NCI-H128 (cell line): Measurements from ENCODE around the gene COL4A6.

ENCODE experiments used
- DNase-seq: peaks from one replicate; lab custom pipeline; 2025; ENCODE audit not compliant: unreplicated experiment; lab: John Stamatoyannopoulos, UW

Gene COL4A6

DNA sequence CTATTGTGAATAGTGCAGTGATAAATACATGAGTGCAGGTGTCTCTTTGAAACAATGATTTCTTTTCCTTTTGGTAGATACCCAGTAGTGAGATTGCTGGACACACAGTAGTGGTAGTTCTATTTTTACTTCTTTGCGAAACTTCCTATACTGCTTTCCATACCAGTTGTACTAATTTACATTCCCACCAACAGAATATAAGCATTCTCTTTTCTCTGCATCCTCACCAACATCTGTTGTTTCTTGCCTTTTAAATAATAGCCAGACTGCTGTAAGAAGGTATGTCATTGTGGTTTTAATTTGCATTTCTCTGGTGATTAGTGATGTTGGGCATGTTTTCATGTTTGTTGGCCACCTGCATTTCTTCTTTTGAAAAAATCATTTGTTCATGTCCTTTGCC, 105.9 kb downstream of the COL4A6 start:
- DNase-seq, result no peak

DNA sequence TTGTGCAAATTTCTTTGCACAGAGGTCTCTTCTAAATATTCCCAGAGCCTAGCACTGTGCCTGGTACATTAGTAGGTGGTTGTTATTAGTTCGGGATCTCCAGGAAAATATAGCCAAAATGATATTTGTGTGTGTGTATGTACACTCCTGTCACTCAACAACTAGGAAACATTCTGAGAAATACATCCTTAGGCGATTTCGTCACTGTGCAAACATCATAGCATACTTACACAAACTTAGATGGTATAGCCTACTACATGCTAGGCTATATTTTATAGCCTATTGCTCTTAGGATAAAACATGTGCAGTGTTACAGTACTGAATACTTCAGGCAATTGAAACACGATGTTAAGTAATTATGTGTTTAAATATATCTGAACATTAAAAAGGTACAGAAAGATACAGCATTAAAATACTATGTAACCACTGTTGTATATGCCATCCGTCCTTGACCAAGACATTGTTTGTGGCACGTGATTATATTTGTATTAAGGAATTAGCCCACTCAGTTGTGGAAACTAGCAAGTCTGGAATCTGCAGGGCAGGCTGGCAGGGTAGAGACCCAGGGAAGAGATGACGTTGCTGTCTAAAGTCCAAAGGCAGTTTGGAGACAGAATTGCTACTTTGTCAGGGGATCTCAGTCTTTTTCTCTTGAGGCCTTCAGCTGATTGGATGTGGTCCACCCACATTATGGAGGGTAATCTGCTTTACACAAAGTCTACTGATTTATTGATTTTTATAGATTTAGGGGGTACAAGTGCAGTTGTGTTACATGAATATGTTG, 106.9 kb downstream of the COL4A6 start:
- DNase-seq, result no peak

DNA sequence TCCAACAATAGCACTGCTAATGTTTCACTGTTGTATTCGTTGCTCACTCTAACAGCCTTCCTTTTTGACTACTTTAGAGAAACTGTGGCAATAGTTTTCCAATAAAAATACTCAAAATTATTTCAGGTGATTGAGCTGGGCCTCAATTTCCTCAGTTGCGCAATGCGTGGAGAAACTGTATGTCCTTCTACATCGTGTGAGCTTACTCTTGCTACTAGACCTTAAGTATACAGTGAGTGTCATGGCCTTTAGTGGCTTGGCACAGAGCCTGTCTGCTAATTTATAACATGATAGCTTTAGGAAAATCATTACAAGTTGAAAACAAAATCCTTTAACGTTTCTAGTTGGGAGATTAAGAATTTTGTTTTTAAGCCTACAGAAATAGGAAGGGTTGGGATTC, 114.5 kb downstream of the COL4A6 start:
- no peak for DNase-seq

DNA sequence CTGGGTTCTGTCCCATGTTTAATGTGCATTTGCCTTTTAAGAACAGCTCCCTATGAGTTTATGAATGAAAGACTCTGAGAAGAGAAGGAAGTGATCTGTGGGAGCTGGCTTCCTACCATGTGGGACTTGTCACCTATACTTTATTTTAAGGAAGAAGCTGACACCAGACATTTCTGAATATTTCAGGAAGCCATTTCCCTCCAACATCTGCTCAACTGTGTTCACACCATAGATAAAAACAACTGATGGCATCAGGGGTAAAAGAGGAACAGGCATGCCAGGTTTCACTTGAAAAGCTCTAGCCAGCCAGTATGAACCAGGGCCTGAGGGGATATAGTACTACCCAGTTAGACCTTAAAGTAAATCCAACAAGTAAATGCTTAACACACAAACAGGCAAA, 116.0 kb downstream of the COL4A6 start:
- no peak for DNase-seq

DNA sequence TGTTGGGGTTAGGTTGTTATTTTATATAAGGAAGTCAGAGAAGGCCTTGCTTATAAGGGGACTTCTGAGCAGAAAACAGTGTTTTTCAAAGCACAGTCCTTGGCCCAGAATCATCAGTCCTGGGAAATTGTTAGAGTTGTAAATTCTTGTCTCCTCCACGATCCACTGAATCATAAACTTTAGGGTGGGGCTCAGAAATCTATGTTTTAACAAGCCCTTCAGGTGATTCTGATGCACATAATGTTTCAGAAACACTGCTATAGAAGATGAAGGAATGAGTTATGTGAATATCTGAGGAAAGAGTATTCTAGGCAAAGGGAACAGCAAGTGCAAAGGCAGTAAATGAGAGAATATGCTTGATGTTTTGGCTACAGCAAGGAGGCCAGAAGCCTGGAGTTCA, 121.8 kb downstream of the COL4A6 start:
- DNase-seq, result no peak

DNA sequence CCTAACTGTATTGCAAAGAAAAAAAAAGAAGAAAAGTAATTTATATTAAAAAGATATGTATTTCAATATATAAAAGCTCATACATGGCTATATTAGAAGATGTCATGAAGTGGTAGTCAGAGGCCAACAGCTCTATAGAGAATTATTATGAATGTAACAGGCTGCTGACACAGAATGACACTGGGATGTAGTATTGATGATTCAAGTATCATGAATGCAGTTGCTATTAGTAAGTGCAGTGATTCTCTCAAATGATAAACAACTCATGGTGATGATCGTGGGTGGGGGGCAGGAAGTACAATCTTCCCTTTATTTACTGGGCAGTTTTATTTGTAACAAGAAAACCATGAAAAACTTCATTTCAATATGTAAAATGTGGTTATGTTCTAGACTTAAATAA, 124.6 kb downstream of the COL4A6 start:
- DNase-seq, result no peak

DNA sequence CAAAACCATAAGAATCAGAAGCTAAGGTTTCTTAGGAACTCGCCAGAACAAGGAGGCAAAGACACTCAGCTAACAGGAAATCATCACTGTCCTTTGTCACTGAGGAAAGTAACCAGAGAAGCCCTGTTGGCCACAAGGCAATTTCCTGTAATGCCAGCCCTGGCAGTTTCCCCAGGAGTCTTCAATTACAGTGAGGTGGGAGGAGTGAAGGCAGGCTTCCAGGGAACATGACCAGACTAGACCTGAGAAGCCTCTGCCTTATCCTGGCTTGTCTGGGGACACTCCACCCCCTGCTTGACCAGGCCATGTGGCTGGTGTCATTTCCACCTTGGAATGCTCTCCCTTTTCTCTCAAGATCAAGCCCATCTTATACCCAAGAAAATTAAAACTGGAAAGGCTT, 125.3 kb downstream of the COL4A6 start:
- no peak for DNase-seq

DNA sequence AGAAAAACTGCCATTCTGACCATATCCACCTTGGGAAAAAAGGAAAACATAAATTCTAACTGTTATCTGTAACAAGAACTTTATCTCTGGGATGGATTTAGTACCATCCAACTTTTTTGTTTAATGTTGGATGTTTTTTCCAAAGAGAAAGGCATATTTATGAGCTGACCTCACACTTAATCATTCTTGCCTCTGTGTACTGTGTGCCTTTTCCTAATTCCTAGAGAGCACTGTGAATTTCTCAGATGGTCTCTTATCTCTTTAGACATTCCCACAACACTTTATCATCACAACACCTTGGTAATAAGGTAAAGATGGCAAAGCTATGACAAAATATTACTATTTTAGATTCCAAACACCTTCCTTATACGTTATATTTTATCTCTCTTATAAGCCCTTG, 126.2 kb downstream of the COL4A6 start:
- DNase-seq, result no peak

DNA sequence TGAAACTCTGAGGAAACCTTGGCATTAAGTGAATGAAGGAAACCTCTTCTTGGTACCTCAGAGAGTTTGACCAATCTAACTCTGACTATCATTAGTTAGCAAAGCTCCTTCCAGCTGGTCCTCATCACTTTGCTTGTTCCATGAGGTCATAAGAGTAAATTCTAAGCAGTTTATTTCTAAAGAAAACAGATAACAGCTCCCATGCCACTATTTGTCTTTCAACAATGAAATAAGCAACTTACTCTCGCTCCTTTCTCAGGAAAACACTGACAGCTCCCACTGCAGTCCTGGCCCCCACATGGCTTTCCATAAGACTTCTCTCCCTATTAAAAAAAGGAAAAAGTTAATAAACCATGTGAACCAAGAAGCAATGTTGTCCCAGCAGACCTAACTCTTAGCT, 127.7 kb downstream of the COL4A6 start:
- no peak for DNase-seq

DNA sequence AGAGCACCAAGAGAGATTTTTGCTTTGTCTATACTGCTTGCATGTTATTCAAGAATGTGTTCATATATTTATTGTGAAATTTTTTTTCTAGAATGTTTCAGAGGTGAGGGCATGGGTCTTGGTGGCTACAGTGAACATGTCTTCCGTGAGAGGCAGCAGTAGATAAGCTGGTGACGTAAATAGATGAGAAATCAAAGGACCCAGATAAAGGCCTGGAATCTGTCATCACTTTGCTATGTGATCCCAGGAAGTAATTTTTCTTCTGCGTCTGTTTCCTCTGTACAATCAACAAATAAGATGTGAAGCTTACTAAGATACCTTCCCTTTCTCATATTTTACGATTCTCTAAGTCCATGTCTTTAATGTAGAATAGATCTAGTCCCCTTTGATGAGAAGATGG, 129.1 kb downstream of the COL4A6 start:
- no peak for DNase-seq

DNA sequence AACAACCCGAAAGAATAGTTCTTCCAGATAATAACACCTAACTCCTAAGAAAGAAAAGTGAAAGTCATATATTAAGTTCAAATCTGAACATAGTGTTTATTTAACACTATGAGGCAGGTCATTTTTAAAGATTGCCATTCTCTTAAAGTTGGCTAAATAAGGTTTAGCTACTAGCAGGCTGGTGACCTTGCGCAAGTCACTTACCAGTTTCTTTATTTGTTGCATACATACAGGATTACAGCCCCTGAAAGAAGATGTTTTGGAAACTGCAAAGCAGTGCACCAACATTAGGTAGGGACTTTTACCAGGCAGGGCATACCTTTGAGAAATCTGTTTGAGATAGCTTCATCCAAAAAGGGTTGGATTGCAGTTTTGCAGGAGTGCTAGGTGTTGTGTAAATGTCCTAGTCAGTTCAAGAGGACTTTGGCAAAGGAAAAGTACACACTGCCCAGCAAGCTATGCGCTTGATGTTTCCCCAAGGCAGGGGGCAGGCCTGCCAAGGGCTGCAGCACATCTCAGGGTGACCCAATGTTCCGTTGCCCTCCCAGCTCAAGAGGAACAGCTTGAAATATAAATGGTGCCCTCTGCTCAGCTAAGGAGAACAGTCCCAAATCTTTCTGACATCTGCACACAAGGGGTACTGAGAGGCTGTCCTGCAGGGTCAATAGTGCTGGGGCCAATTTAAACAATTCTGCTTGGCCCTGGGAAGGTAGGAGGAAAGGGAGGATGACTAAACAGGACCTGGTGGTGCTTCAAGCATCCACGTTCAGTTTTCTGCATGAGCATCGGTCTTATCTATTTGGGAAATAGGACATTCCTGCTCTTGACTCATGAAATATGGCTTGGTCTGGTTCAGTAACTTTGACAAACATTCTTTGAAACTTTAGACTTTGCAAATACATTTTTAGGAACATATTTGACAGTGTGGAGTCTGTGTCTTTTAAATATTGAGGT, 130.8 kb downstream of the COL4A6 start:
- no peak for DNase-seq

DNA sequence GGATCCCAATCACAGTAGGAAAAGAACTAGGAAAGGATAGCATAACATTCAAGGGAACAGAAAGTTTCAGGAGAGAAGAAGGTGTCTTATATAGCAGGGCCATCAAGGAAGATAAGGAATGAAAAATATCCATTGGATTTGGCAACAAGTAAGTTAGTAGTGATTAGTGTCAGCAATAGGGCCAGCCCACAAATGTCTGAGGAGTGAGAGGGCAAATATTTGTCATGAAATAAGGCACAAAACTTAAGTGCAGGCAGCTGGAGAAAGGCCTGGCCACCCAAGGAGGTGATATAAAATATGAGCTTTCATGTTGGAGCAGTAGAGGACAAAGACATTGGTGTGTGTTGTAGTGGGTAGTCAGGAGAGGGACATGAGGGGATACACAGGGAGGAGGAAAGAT, 132.1 kb downstream of the COL4A6 start:
- no peak for DNase-seq

DNA sequence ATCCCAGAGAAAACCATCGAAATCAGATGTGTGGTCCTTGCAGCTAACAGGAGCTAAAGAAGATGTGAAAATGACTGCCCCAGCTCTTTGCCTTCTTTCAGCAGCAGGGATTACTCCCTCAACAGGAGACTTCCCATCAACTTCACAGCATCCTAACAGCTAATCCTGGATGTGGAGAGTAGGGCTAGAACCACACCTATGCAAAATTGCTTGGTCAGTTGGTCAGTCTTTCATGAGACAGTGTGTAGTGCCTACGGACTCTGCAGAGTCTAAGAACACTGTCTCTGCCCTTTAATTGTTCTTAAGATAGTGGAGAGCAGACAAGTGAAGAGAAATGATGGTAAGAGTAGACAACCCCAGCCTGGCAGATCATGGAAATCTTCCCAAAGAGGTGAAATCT, 133.5 kb downstream of the COL4A6 start:
- DNase-seq, result no peak

DNA sequence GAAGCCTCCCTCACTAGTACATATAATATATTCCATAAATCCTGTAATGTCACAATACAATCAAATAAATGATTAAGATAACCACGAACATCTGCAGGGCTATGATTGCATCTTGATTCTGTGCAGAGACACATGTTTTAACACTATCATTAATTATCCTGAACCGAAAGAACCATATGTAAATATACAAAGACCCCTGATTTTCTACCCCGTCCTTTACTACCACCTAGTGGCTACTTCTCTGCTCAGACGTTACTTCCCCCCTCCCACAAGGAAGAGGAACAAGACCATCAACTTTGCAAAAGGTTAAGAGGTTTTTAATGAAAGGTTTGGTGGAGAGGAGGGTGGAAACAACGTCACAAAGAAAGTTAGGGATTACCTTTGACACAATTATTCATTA, 134.0 kb downstream of the COL4A6 start:
- no peak for DNase-seq

DNA sequence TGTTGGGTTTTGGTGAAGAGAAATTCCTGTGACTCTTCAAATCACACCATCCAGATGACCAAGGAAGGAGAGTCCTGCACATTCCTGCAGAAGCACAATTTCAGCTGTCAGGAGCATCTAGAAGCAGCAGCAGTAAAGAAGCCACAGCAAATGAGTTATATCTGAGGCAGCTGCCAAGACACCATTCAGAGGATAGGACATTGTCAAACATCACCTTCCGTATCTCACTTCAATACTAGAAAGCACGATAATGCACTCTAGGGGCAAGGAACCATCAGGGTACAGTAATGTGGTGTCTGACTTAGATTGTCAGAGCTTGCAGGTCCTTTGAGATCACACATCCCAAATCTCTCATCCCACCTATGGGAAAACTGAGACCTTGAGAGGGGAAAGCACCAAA, 134.5 kb downstream of the COL4A6 start:
- no peak for DNase-seq

DNA sequence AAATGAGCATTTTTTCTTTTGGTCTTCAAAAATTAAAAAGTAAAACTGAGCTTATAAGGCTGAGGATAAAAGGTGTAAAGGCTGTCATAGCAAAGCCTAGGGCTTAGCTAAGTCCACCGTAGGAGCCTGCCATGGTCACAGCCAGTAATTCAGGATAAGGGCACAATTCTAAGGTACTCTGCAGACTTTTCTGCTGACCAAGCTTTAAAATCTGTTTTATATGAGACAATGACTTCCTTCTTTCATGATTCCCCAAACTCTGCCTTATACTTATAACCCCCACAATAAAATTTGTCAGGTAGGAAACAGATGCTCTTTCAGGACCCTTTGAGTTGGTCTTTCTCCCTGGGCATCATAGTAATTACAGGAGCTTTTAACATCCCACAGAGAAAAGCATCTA, 138.5 kb downstream of the COL4A6 start:
- no peak for DNase-seq

DNA sequence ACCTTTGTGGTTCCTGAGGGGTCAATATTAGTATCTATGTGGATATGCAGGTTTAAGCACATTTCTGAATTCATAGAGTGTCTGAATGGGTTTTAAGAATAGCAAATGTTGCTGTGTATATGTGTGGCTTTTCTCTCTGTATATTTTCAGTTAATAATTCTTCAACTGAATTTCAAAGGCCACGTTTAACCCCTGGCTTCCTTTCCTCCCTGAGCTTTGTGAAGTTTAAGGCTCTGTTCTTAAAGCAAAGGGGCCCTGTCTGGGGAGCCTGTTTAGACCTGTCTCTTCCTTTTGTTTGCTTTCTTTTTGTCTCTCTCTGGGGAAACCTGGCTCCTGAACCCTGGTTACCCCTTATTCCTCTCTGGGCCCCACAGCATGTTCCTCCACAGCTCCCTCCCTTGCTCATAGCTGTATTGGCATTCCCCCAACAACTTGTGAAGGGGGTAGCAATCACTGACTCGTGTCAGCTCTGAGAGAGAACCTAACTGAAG, 139.1 kb downstream of the COL4A6 start:
- no peak for DNase-seq

DNA sequence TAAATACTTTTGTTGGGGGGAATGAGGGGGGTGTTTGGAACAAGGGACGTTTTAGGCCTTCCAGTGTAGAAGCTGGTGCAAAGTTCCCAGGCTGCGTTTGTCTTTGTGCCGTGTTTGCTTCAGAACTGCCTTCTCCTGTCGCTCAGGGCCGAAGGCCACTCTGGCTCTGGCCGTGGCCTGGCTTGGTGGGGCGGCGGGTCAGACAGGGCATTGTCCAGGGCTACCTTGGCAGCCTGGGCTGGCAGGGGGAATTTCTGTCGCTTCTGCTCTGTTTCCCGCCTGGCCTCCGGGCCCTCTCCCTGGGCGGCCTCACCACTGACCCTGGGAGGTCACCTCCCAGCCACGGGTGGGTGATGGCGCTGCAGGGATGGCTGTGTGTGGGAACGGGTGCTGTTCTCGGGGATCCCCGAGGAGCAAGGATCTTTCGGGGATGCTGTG, 140.0 kb downstream of the COL4A6 start:
- DNase-seq, result no peak

DNA sequence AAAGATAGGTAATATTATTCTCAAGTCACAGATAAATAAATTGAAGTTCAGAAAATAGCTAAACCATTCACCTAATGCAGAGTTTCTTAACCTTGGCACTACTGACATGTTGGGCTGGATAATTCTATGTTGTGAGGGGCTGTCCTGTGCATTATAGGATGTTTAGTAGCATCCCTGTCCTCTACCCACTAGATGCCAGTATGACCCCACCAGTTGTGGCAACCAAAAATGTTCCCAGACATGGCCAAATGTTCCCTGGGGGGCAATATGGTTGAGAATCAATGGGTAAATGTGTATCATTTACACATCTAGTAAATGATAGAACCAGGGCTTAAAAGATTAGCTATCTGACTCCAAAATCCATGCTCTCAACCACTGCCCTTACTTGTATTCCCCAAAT, 140.9 kb downstream of the COL4A6 start:
- no peak for DNase-seq

DNA sequence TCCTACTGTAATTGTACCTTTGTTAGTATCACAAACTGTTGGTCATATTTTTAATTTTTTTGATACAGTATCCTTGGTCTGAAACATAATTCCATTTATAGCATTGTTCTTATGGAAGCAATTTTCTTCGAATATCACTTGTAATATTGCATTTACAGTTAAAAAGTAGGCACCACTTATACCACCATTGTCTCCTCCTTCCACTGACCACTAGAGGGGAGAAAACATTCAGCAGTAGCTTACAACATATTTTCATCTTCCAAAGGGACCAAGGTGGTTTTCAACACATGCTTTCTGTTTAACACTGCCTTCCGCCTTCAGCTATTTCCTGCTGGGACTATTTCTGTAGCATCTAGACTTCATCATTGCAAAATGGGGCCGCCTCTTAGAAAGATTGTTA, 146.2 kb downstream of the COL4A6 start:
- DNase-seq, result no peak

DNA sequence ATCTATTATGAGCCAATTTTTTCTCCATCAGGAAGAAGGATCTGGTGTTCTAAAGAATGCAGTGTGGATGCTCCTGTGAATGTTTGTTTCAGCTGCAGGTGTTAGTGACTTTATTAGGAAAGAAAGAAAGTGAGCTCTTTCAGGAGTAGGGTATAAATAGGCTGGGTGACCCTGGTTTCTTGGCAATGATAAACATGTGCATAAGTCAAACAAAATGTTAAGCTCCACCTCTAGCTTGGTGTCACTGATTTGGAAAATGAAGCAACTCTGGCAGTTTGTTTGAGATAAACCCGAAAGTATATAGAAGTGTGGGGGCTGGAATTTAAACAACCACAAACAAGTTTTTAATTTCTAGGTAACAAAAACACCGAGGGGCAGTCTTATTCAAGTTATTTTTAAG, 152.3 kb downstream of the COL4A6 start:
- no peak for DNase-seq

DNA sequence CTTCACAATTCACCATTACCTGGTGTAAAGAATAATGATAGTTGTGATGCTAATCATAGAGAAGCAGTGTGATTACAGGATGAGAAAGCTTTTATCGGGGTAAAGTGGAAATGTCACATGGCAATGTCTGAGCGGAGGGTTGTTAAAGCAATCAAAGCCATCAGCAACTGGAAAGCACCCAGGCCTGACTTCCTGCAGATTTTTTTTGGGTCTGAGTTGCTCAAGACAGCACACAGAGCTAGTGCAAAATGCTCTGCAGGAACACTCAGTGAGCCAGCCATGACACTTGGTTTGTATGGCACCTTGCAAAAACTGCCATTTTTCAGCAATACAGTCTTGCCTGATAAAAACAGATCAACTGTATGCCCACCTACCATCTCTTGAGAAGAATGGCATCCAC, 152.9 kb downstream of the COL4A6 start:
- DNase-seq, result no peak
